ENCODE results near the gene TEX14. TPM values are rescaled to one million over a fixed set of nuclear protein-coding genes. Genes with fewer than 3 reads are reported as not detected.
A peak's percentile ranks its signal among the peaks of the same experiment; 100 is the strongest.

The TEX14 gene
- total and polyA plus RNA-seq, 3 experiments from 2014 or later = 0.11 to 0.20 TPM; not detected in 1

GRCh38 chr17:58621174-58621573 lies 70.7 kb downstream of the TEX14 start:
- Mint-ChIP-seq H3K36me3 (no peaks in the 10 kb centered on the region), H3K4me3 (no peak overlapping the region), H3K27me3 (peaks cover 0 to 3% of the 10 kb centered on the region in 2 donors), H3K27ac (no peak overlapping the region), H3K4me1 (no peaks in the 10 kb centered on the region), H3K9me3 (no peaks in the 10 kb centered on the region)
- ChIA-PET POLR2A (no interaction called here), CTCF (no interaction called here)
- Histone ChIP-seq H3K27me3 (ENCODE audit: insufficient read depth, low read length, poor library complexity, severe bottlenecking) (no peaks in the 10 kb centered on the region), H3K4me1 (ENCODE audit: insufficient read depth, low read length) (no peaks in the 10 kb centered on the region), H3K9me3 (ENCODE audit: low read length) (no peaks in the 10 kb centered on the region), H3K27ac (ENCODE audit: low read depth, low read length) (no peak overlapping the region), H3K4me3 (ENCODE audit: low read length) (no peak overlapping the region), H3K36me3 (ENCODE audit: insufficient read depth, low read length) (no peaks in the 10 kb centered on the region)
- DNase-seq = no peak

DNA sequence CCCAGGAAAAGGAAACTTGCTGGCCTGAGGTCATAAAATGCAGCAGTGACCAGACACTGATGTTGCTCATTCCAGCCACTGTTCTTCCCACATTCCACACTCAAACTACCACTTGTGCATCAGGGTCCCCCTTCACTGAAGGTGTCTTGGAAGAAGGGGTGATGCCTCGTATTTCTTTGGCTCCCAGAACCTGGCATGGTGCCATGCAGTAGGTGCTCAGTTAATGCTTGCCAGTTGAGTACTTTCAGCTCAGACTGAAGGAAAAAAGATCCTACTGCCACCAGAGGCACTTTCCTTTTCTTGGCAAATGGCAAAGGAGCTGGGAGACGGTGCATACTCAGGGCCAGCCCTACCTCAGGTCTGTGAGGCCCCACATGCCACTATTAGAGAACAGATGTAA lies 73.5 kb downstream of the TEX14 start:
- no peaks in the 10 kb centered on the region for H3K36me3 ChIP-seq (ENCODE audit: insufficient read depth, low read length)
- H3K4me1 Mint-ChIP-seq = peaks cover 2 to 7% (median 6%) of the 10 kb centered on the region in 3 donors
- H3K27ac ChIP-seq (ENCODE audit: low read depth, low read length) = no peak overlapping the region
- DNase-seq = no peak
- ChIA-PET CTCF (no interaction called here), POLR2A (interaction anchor here (0.6 kb wide), 1 partner anchor 17 kb away, joined by 7 read pairs; no protein-coding TSS in a partner anchor)
- H3K27ac Mint-ChIP-seq = no peak overlapping the region
- H3K36me3 Mint-ChIP-seq = no peaks in the 10 kb centered on the region
- H3K27me3 Mint-ChIP-seq = peaks cover 0 to 3% of the 10 kb centered on the region in 2 donors
- peak overlapping the region in 1 of 7 donors; percentile 2 for H3K4me3 Mint-ChIP-seq
- H3K9me3 ChIP-seq (ENCODE audit: low read length) = no peaks in the 10 kb centered on the region
- H3K9me3 Mint-ChIP-seq = no peaks in the 10 kb centered on the region
- H3K27me3 ChIP-seq (ENCODE audit: insufficient read depth, low read length, poor library complexity, severe bottlenecking) = no peaks in the 10 kb centered on the region
- H3K4me1 ChIP-seq (ENCODE audit: insufficient read depth, low read length) = no peaks in the 10 kb centered on the region
- H3K4me3 ChIP-seq (ENCODE audit: low read length) = no peak overlapping the region

DNA sequence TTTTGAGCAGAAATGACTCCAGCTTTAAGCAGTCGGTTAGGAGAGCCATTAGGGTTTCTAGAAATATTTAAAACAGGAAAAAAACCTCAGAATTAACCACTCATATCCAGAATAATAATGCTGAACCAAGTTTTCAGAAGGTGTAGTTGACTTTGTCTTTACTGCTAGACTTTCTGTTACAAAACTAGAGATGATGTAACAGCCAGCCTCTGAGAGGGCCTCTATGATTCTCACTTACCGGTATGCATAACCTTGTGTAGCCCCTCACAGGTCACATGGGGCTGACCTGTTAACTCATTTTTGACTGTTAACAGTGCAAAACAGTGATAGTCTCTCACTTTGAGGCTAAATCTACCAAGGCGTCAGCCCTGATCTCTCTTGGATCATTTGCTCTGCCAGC lies 74.3 kb downstream of the TEX14 start:
- CTCF ChIA-PET = no interaction called here
- POLR2A ChIA-PET = no interaction called here
- Histone ChIP-seq H3K4me1 (ENCODE audit: insufficient read depth, low read length) (no peaks in the 10 kb centered on the region), H3K4me3 (ENCODE audit: low read length) (no peak overlapping the region), H3K9me3 (ENCODE audit: low read length) (no peaks in the 10 kb centered on the region), H3K36me3 (ENCODE audit: insufficient read depth, low read length) (no peaks in the 10 kb centered on the region), H3K27ac (ENCODE audit: low read depth, low read length) (no peak overlapping the region), H3K27me3 (ENCODE audit: insufficient read depth, low read length, poor library complexity, severe bottlenecking) (no peaks in the 10 kb centered on the region)
- Mint-ChIP-seq H3K9me3 (no peaks in the 10 kb centered on the region), H3K4me1 (peaks cover 2 to 7% (median 6%) of the 10 kb centered on the region in 3 donors), H3K4me3 (no peak overlapping the region), H3K27me3 (peaks cover 0 to 1% of the 10 kb centered on the region in 2 donors), H3K27ac (peak overlapping the region in 1 of 8 donors; percentile 60), H3K36me3 (no peaks in the 10 kb centered on the region)
- no peak for DNase-seq

GRCh38 chr17:58615768-58616659 lies 75.8 kb downstream of the TEX14 start:
- Histone ChIP-seq H3K36me3 (ENCODE audit: insufficient read depth, low read length) (no peaks in the 10 kb centered on the region), H3K27me3 (ENCODE audit: insufficient read depth, low read length, poor library complexity, severe bottlenecking) (no peaks in the 10 kb centered on the region), H3K27ac (ENCODE audit: low read depth, low read length) (no peak overlapping the region), H3K9me3 (ENCODE audit: low read length) (no peaks in the 10 kb centered on the region), H3K4me3 (ENCODE audit: low read length) (no peak overlapping the region), H3K4me1 (ENCODE audit: insufficient read depth, low read length) (no peaks in the 10 kb centered on the region)
- CTCF ChIA-PET = interaction anchor here (0.6 kb wide), 1 partner anchor 28 kb away, joined by 3 read pairs; no protein-coding TSS in a partner anchor
- POLR2A ChIA-PET = no interaction called here
- Mint-ChIP-seq H3K9me3 (no peaks in the 10 kb centered on the region), H3K4me3 (no peak overlapping the region), H3K36me3 (no peaks in the 10 kb centered on the region), H3K27ac (peak overlapping the region in 4 of 8 donors; percentile 38 to 72 (median 50)), H3K27me3 (peaks cover 0 to 1% of the 10 kb centered on the region in 2 donors), H3K4me1 (peaks cover 2 to 7% (median 6%) of the 10 kb centered on the region in 3 donors)
- no peak for DNase-seq

DNA sequence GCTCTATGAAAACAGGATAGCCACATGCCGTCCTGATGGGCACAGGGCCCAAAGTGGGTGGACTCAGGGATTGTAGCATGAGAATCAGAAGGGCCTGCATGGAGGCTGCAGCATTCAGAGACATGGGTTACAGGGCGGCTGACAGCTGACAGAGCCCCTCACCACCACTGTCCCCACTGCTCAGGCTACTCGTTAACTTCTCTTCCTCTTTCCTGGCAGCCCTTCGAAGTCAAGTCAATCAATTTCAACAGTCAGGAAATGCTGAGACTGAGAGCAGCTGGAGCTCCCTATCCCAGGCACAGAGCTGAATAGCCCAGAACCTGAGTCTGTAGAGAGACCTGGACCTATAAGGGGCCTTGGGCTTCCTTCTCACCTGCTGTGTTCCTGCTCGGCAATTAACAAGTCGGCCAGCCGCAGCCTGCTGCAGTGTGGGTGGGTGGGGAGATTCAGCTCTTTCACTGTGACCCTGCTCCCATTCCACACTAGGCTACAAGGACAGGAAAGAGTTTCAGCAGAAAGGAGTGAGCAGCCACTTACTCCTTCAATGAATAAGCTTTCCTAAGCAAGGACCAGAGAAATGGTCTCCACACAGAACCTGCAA lies 76.9 kb downstream of the TEX14 start:
- H3K4me3 ChIP-seq (ENCODE audit: low read length) = no peak overlapping the region
- Mint-ChIP-seq H3K27me3 (no peaks in the 10 kb centered on the region), H3K27ac (peak overlapping the region in 1 of 8 donors; percentile 20), H3K9me3 (no peaks in the 10 kb centered on the region), H3K36me3 (no peaks in the 10 kb centered on the region), H3K4me1 (peaks cover 2 to 7% (median 6%) of the 10 kb centered on the region in 3 donors), H3K4me3 (no peak overlapping the region)
- DNase-seq = no peak
- ChIA-PET POLR2A (no interaction called here), CTCF (no interaction called here)
- H3K36me3 ChIP-seq (ENCODE audit: insufficient read depth, low read length) = no peaks in the 10 kb centered on the region
- no peaks in the 10 kb centered on the region for H3K4me1 ChIP-seq (ENCODE audit: insufficient read depth, low read length)
- H3K27ac ChIP-seq (ENCODE audit: low read depth, low read length) = no peak overlapping the region
- no peaks in the 10 kb centered on the region for H3K27me3 ChIP-seq (ENCODE audit: insufficient read depth, low read length, poor library complexity, severe bottlenecking)
- H3K9me3 ChIP-seq (ENCODE audit: low read length) = no peaks in the 10 kb centered on the region

- no peak overlapping the region for H3K27ac ChIP-seq (ENCODE audit: low read depth, low read length)
- CTCF ChIA-PET = no interaction called here
- Mint-ChIP-seq H3K4me1 (peaks cover 2 to 7% (median 6%) of the 10 kb centered on the region in 3 donors), H3K27ac (peak overlapping the region in 1 of 8 donors; percentile 56), H3K36me3 (no peaks in the 10 kb centered on the region), H3K9me3 (no peaks in the 10 kb centered on the region), H3K27me3 (no peaks in the 10 kb centered on the region), H3K4me3 (no peak overlapping the region)
- H3K9me3 ChIP-seq (ENCODE audit: low read length) = no peaks in the 10 kb centered on the region
- H3K27me3 ChIP-seq (ENCODE audit: insufficient read depth, low read length, poor library complexity, severe bottlenecking) = no peaks in the 10 kb centered on the region
- no peaks in the 10 kb centered on the region for H3K4me1 ChIP-seq (ENCODE audit: insufficient read depth, low read length)
- H3K4me3 ChIP-seq (ENCODE audit: low read length) = no peak overlapping the region
- no peak for DNase-seq
- H3K36me3 ChIP-seq (ENCODE audit: insufficient read depth, low read length) = no peaks in the 10 kb centered on the region
- POLR2A ChIA-PET = interaction anchor here (0.6 kb wide), 1 partner anchor 230 kb away, joined by 4 read pairs; no protein-coding TSS in a partner anchor
Measured at GRCh38 chr17:58611331-58611730, 80.5 kb downstream of the TEX14 start.

GRCh38 chr17:58606934-58607333 lies 84.9 kb downstream of the TEX14 start:
- H3K9me3 ChIP-seq (ENCODE audit: low read length) = no peaks in the 10 kb centered on the region
- Mint-ChIP-seq H3K27ac (no peak overlapping the region), H3K9me3 (no peaks in the 10 kb centered on the region), H3K4me1 (no peaks in the 10 kb centered on the region), H3K27me3 (no peaks in the 10 kb centered on the region), H3K36me3 (no peaks in the 10 kb centered on the region), H3K4me3 (no peak overlapping the region)
- POLR2A ChIA-PET = no interaction called here
- no peaks in the 10 kb centered on the region for H3K36me3 ChIP-seq (ENCODE audit: insufficient read depth, low read length)
- CTCF ChIA-PET = no interaction called here
- H3K27me3 ChIP-seq (ENCODE audit: insufficient read depth, low read length, poor library complexity, severe bottlenecking) = no peaks in the 10 kb centered on the region
- H3K27ac ChIP-seq (ENCODE audit: low read depth, low read length) = no peak overlapping the region
- H3K4me1 ChIP-seq (ENCODE audit: insufficient read depth, low read length) = no peaks in the 10 kb centered on the region
- DNase-seq = no peak
- no peak overlapping the region for H3K4me3 ChIP-seq (ENCODE audit: low read length)

DNA sequence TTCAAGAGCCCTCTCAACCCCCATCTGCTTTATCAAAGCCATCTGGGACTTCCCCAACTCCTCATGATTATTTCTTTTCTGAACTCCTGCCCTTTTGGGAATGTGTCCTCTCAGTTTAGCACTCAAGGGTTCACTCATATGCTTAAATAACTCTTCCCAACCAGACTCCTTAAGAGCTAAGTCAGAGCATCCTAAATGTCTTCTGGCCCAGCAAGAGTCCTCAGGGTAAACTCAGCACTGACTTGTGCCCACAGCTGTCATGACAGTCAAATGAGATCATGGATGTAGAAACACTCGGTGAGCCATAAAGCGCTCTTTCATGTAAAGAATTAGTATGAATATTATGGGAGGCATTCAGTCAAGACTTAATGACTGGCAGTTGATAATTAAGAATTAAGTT lies 85.9 kb downstream of the TEX14 start:
- H3K4me3 ChIP-seq (ENCODE audit: low read length) = no peak overlapping the region
- H3K9me3 ChIP-seq (ENCODE audit: low read length) = no peaks in the 10 kb centered on the region
- no peaks in the 10 kb centered on the region for H3K27me3 ChIP-seq (ENCODE audit: insufficient read depth, low read length, poor library complexity, severe bottlenecking)
- H3K36me3 ChIP-seq (ENCODE audit: insufficient read depth, low read length) = no peaks in the 10 kb centered on the region
- Mint-ChIP-seq H3K27ac (no peak overlapping the region), H3K36me3 (no peaks in the 10 kb centered on the region), H3K27me3 (no peaks in the 10 kb centered on the region), H3K4me1 (no peaks in the 10 kb centered on the region), H3K9me3 (no peaks in the 10 kb centered on the region), H3K4me3 (no peak overlapping the region)
- POLR2A ChIA-PET = no interaction called here
- CTCF ChIA-PET = interaction anchor here (0.6 kb wide), 1 partner anchor 61 kb away, joined by 3 read pairs; no protein-coding TSS in a partner anchor
- no peak for DNase-seq
- H3K4me1 ChIP-seq (ENCODE audit: insufficient read depth, low read length) = no peaks in the 10 kb centered on the region
- H3K27ac ChIP-seq (ENCODE audit: low read depth, low read length) = no peak overlapping the region

Measured in CD8-positive, alpha-beta memory T cell (primary cell).